H4 (cell line): ENCODE results near the gene BLNK. TPM values are rescaled to one million over a fixed set of nuclear protein-coding genes. Genes with fewer than 3 reads are reported as not detected.
"Not testable (repeated sequence)": the region's sequence is repeated elsewhere in the genome, so short reads cannot be mapped to it uniquely, and the experiment has no call there.

ENCODE experiments used
- DNase-seq: peaks from one replicate; pipeline ENCODE4 v3.0.0-alpha.2; 2015; ENCODE audit warnings: low spot score
- total RNA-seq: library from RNA; depleted of rRNA; stranded (reverse); fragments of >200 nt; shearing (Covaris generic); gene quantifications from 2 replicates; pipeline ENCODE4 v1.2.3, GENCODE V29; 2014; rRNA removed

The BLNK gene
- 0.10 TPM in 1 of 2 replicates, not detected in the other for total RNA-seq

DNA sequence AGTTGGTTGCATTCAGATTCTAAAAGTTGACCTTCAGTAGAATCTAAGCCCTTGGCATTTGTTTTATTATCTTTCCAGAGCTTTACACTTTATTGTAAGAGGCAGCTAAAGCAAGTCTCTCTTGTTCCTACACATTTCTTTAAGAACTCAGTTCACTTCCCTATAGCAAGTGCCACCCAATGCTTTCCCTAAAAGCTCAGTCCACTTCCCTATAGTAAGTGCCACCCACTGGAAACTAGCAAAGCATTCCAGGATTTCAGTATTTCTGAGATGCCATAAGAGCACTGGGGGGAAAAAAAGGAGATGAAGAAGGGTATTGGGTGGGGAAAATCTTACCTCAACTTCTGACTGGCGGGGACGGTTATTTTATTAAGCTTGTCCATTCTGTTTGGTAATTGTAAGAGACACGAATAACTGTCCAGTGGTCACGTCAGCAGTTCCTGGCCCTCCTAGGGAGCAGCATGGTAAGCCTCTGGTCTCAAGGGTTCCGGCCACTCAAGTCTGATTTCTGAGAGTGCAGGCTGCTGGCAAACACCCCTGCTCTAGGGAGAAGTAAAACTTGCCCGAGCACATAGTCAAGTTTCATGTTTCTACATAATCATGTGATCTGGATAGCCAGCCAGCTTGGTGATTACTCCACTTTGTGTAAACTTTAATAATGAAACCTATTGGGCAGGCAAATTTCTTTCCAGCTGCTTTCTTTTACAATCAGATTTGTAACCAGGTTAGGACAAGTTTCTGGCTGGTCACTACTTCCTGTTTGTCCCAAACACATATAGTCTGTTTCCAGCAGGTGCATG lies at the start of gene BLNK:
Gene BLNK, minus strand, starts transcription at position 554 of the 800 bp plus-strand sequence. Its CDS starts 171 bp downstream, at position 383.
- peak; percentile 33 for DNase-seq

DNA sequence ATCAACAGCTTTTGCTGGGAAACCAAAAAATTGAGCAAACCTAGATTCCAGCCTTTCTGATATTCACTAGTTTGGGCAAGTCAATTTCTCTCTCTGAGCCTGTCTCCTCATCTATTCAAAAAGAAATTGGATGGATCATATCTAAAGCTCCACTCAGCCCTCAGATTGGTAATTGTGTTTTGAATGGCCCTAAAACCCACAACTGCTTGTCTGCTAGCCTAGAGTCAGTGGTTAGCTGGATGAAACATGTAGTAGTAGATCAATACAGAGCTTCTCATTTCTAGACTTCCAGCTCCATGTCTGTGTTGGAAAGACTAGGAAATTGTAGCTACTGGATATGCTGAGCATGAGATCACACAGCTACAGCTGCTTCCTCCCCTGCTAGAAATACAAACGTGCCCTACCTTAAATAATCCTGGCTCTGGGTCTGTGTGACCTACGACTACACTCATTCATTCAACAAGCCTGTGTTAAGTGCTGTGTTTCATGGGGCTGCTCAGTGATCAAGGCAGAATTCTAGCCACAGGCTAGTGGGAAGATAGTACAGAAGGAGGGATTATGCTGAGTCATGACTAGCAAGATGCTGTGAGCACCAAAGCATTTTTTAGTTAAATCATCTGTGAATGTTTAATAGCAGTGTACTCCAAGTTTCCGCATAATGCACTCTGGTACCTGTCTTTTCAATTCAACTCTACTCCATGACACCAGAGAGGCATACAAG lies 48.5 kb upstream of the BLNK start:
- peak; percentile 14 for DNase-seq

DNA sequence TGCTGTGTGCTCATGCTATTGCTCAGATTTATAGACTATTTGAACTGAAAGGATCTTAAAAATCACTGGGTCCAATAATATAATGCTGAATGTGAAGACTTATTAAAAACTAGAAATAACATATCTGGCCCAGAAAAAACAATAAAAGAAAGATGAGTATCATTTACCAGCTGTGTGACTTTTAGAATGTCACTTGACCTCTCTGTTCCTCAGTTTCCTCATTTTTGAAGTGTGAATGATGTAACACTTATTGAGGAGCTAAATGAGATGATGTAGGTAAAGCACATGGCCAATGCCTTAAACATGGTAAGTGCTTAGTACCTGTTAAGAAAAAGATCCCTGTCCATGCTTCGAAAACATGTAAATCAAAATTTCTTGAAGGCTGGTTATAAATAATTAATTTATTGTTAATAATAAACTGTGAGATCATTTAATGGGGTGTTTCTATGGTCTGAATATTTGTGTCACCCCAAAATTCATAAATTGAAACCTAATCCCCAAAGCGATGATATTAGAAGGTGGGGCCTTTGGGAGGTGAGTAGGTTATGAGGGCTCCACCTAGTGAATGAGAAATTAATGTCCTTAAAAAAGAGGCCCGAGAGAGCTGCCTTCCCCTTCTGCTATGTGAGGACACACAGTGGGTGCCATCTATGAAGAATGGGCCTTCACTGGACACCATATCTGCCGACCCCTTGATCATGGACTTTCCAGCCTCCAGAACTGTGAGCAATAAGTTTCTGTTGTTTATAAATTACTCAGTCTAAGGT lies 45.9 kb upstream of the BLNK start:
- DNase-seq: no peak

DNA sequence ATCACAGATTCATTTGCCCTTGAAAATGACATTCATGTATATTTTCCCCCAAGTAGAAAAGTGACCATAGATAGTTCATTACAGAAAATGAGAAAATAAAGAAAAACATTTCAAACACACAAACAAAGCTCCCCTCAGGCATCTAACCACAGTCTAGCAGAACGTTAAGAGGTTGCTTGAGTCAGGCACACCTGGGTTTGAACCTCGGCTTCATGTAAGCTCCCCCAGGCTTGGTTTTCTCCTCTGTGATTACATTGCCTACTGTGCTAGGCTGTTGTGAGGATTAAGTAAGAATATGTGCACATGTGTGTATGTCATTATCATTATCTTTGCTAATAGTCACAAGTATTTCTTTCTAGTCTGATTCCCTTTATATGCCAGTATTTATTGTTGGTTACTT lies 42.0 kb upstream of the BLNK start:
- DNase-seq: no peak

DNA sequence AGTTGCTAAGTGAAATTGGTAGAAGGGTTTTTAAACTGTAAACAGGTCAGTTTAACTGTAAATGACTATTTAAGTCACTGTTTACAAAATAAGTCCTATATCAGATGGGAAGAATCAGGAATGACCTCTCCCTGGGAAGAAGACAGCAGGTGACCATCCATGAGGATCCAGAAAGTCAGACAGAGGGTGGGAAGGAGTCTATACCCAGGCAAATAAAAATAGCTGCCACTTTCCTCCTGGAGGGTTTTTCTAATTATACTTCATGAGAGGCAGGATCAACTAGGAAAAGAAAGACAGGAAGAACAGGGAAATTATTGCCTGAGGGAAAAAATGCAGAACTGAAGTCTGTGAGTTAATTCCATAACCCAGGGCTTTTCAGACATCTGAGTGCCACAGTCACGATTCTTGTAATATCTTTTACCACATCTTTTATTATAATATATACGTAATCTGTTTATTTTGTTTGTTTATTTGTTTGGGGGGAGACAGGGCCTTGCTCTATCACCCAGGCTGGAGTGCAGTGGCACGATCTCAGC lies 39.9 kb upstream of the BLNK start:
- no peak for DNase-seq

DNA sequence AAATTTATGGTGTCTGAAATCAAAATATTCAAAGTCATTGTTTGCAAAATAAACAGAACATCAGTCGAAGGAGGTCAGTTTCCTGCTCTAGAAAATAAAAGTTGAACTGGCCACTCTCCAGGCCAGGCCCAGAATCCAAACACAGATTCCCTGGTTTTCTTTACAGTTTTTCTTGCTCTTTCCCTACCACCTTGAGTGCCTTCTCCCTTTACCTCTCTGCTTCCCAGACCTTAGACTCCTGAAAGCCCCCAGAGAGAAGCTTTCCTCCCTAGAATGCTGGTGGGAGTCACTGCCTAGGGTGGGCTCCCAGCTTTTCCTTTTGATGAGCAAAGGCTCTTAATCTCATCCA lies 38.9 kb upstream of the BLNK start:
- DNase-seq: no peak

DNA sequence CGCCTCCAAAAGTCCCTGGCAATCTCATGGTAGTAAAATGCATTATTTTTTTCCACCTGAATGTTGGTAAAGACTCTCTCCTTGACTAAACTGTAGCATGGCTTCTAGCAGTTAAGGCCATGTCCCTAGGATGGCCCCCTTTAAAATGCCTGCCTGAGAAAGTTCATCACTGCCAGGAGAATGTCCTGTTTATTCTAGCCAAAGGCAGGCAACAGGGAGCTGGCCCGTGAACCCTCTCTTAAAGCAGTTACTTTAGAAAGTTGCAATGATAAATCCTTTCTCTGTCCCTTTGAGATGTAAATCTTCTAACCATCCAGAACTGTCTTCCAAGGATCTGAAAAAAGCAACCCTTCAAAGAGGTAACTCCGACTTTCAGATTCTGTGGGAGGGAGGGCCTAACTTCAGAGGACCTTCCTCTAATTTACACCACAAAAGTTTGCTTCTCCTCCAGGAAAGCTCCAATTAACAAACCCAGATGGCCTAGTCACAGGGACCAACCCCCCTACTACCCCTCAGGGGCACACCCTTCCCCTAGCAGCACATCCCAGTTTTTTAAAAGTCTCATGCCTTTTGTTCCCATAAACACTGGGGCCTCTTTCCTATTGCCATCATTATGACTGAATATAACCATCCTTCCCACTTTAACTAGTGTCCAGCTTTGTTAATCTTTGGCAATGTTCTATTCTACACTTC lies 38.4 kb upstream of the BLNK start:
- no peak for DNase-seq

DNA sequence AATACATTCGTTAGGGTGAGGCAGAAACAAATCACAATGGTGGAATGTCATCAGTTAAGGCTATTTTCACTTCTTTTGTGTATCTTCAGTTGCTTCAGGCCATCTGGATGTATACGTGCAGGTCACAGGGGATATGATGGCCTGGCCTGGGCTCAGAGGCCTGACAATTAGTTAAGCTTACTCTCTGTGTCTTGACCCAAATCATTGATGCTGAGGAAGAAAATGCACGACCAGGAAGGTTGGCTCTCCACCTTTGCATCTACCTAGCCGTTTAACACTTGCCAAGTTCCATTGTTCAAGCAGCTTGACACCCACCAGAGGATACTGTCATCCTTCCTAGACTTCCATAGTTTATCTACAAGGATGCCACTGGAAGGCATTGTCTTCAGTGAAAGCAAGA lies 37.5 kb upstream of the BLNK start:
- not testable (repeated sequence) for DNase-seq

DNA sequence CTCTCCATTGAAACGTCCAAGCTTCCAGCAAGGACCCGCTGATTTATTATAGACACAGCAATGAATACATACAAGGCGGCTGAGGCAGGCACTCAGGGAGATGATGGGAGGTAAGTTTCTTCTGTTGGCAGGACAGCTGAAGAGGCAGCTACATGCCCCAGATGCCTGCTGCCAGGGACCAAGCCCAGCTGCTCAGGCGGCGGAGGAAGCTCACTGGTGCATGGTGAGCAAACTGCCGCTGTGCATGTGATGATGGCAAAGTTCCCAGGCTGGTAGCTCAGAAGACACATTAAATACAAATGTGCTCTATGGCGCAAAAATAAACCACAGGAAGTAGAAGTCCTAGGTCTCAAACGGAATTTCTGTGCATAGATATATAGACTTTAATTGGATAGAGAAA lies 35.1 kb upstream of the BLNK start:
- DNase-seq: peak; percentile 43

DNA sequence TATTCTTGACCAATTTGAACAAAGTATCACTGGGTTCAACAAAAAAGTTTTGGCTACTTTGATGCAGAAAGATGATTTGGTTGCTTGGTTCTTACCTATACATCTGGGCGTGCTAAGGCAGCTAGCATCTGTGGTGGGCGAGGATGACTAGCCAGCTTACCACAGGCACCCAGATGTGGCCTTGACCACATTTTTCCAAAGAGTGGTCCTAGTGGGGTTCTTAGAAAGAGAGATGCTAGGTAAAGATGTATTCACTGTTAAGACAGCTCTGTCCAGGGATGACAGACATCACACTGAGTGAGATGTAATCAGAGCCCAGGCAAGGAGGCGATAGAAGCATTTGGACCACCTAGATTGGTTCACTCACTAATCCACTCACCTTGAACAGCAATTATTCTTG lies 33.6 kb upstream of the BLNK start:
- DNase-seq: no peak

DNA sequence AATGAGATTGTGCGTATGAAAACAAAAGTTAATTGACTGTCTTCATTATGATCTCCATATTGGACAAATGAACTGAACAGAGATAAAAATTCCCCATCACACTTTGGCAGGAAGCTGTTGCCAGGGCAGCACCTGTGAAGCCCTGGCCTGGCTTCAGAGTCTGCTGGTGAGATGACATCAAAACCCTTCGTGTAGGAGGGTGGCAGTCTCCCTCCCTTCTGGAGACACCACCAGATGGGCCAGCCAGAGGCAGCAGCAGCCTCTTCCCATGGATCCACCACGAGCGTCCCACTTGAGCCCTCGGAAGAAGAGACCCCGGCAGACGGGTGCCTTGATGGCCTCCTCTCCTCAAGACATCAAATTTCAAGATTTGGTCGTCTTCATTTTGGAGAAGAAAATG lies 32.9 kb upstream of the BLNK start, which contains the start of gene DNTT:
Gene DNTT, plus strand, starts transcription at position 205 of the 400 bp plus-strand sequence. Its CDS starts 64 bp downstream, at position 269.
- no peak for DNase-seq

DNA sequence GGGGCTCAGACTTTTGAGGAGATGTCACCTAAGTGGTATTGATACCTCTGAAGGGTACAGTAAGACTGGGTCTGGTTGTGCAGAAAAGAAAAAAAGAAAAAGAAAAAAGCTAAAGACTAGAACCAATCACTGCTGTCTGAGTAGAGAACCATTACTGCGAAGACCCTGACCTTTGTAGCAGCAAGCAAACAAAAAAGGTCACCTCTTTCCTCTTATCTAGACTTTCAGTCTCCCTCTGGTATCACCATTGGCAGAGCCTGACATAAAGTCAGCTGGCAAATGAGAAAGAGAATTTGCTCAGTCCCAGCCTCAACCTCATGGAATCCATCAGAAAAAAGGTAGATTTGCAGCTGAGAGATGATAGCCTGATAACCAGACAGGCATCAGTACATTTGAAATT lies 30.2 kb upstream of the BLNK start:
- no peak for DNase-seq

DNA sequence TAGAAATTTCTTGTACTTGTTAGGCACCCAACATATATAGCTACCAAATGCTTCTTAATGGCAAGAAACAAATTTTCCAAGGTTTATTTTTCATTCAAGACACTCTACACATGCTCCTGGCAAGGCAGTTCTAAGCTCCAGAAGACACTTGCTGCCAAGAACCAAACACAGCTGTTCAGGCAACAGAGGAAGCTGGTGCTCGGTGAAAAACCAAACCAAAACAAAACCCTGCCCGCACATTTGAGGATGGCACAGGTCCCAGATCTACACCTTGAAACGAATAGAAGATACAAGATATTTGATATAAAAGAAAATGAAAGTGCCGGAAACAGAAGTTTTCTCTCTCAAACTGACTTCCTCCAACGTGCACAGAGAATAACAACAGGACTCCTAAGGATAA lies 28.0 kb upstream of the BLNK start:
- peak; percentile 23 for DNase-seq

DNA sequence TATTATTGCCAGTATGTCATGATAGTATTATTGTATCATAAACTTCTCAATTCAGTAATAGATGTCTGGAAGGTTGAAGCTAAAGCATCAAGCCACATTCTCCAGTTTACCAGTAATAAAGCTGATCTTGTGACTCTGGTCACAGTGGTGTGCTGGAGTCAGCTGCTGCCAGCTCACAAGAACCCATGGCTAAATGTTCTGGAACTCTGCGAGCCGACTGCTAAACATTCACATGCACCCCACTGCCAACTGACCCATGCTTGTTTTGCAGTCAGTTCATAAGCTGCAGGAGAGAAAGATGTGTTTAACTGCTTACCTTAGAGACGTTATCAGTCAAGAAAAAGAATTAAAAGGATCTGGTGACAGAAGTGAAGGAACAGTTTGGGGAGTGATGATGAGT lies 27.0 kb upstream of the BLNK start:
- DNase-seq: no peak

DNA sequence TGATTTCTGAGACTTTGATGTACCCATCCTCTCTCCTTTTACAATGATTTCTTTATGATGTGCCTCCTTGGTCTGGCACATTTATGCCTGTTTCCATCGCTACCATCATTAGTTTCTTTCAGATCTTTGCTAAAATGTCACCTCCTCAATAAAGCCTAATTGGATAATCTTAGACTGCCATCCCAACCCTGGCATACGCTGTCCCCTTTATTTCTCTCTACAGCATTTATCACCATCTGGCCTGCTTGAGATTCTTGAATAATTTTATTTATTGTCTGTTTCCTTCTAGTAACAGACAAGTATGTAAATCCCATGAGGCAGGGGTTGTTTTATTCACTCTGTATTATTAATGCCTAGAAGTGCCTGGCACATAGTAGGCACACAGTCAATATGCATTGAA lies 26.1 kb upstream of the BLNK start:
- no peak for DNase-seq

DNA sequence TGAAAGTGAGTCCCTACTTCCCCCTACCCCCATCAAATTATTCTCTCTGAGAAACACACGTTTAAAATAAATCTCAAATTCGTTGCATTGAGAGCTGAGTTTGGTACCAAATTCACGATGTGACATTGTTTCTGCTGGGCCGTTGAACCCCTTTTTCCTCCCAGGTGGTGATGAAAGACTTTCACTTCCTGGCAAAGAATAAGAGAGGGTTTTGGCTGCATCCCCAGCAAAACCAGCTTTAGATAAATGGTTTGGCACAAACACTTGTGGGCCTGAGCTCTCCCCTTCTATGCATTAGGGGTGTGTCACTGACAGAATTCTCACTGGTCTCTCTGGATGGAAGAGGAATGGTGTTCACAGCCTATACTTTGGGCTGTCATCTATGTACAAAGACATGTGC lies 24.1 kb upstream of the BLNK start:
- DNase-seq: no peak

DNA sequence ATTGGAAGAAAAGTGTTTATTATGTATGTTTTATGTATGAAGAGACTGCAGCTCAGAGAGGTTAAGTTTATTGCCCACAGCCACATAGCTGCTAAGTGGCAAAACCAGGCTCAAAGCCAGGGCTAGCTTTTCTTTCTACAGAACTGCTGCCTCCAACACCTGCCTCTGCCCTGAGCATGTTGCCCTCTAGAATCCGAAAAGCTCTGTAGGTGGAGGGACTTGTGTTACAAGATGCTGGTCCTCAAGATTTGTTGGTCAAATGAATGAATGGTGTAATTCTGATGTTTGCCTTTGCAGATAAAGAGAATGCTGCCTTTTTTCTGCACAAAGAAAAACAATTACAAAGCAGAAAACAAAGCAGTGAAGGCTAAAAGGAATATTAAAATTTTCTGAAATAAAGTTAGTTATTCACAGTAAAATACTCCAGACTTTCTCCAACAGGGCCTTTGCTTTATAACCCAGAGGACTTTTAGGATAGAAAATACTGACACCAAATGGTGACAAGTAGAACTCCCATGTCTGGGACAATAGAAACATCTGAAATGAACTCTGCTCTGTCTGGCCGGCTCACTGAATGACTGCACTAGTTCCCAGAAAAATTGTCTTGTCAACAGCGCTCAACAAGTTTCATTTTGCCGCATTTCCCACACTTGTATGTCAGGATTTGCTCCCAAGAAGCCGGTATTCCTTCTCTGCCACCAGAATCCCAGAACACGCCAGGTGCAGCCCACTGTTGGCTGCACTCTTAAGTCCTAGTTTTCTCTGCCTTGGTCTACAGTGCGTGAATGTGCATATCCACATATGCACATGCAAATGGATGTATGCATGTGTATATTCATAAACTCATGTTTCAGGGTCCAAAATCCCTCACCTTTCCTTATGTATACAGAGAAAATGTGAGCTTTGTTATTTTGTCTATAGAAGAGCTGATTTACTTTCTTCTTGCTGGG lies 21.9 kb upstream of the BLNK start:
- DNase-seq: peak; percentile 35

DNA sequence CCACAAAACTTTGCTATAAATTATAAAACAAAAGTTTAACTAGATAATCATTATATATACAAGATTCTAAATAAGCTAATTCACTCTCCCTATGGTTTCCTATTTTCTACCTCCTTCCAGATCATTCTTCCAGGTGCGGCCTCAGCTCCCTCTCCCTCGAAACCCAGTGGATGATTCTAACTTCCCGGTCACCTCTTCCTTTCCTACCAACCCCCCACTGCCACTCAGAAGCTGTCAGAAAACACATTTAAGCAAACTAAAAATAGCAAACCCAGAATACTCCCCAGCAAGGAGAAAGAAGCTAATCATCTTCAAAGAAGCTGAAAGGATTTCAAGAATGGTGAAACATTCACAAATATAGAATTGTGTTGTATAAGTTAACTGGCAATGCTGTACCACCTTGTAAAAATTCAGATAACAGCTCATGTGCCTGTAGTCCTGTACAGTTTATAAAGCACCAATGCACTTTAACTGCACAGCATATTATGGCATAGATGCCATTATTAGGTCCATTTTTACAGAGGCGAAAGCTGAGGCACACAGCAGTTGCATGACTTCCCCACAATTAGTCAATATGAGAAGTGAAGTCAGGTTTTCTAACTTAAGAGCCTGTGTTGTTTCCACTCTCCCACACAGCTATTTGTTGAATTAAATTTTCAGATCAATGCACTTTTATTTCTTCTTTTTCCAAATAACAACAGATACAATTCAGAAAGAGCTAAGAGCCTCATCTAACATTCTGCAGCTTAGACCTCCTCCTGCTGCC lies 19.2 kb upstream of the BLNK start:
- DNase-seq: no peak

DNA sequence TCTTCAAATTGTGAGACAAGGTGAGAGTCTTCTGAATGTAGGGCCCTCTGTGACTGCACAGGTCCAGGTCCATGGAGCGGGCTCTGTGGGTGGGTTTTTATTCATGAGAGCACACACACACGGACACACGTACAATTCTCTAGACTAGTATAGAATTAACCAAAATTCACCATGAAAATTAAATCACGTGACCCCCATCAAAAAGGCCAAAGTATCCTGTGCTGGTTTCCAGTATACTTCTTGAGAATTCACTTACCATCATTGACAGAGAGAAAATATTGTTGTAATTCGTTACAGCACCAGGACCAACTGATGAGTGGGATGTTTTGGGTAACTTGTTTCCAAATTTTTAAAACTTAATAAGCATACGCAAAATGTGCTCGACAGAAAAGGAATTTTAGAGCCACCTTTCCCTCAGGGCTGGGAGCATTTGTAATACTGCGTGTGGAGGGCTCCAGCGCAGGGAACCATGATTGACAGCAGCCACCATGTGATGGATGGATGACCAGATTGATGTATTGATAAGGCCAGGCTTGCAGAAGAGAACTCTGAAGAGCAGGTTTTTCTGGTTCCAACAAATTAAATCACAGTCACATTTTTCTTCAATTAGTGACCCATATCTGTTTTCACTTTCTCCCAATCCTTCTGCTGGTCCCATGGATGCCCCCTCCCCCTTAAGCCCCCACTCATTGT lies 18.0 kb upstream of the BLNK start:
- no peak for DNase-seq
